ENCODE data around the gene PDE3A.

Gene PDE3A

DNA sequence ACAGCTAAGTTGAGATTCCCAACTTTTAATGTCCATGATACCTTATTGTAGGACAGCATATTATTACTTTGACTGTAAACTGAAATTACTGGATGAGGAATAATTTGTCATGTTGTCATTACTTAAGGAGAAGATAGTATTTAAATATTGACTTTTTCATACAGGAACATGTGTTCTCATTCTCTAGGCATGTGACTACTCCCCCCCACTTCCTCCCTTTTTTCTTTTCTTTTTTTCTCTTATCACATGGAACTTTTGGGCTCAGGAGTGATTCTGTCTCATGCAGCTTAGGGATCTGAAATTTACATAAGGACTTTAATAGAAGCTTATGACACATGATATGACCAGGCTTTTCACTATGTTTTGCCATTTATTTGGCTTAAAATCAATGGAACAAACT lies 199.1 kb downstream of the PDE3A start:
- H3K9me3 Mint-ChIP-seq, result no peaks in the 10 kb centered on the region
- no peak overlapping the region for H3K4me3 Mint-ChIP-seq
- H3K4me1 Mint-ChIP-seq, result no peaks in the 10 kb centered on the region
- H3K36me3 Mint-ChIP-seq, result no peaks in the 10 kb centered on the region
- DNase-seq (no peak), ATAC-seq (replicated peaks) (no peak)
- H3K27me3 Mint-ChIP-seq, result no peaks in the 10 kb centered on the region
- H3K27ac Mint-ChIP-seq, result no peak overlapping the region

DNA sequence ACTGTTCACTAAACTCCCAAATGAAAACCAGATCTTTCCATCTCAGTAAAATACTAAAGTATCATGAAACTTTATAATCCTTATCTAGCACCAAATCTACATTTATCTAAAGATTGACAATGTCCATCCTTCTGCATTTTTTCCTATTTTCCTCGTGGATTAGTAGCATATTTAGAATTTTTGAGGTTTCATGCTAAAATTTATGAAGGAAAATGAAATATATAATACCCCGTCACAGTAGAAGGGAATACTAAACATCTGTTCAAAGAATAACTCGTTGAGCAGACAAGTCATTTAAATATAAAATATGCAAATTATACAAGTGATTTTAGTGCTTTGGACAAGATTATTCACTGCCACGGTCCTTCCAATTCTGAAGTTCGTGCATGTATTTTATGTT lies 204.1 kb downstream of the PDE3A start:
- no peak overlapping the region for H3K27ac Mint-ChIP-seq
- H3K27me3 Mint-ChIP-seq, result no peaks in the 10 kb centered on the region
- DNase-seq, result no peak
- no peak overlapping the region for H3K4me3 Mint-ChIP-seq
- H3K4me1 Mint-ChIP-seq, result no peaks in the 10 kb centered on the region
- no peak for ATAC-seq (replicated peaks)
- peaks cover 0 to 5% of the 10 kb centered on the region in 2 donors for H3K9me3 Mint-ChIP-seq
- H3K36me3 Mint-ChIP-seq, result no peaks in the 10 kb centered on the region

DNA sequence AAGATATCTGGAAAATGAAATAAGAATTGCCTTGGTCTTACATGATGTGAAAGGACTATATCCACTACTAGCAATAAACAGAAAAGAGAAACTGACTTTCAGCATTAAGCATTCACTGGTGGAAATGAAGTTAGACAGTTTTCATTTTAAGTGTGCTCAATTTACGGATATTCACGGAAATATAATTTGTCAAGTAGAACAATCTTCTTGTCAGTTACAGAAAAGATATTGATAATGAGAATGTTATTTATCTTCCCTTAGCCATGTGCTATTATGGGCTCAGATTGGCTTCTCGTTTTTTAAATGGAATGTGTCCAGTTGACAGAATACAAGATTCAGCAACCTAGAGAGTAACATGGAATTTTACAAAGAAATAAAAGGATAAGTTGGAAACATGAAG lies 208.2 kb downstream of the PDE3A start:
- Mint-ChIP-seq H3K4me1 (no peaks in the 10 kb centered on the region), H3K27ac (no peak overlapping the region), H3K9me3 (peaks cover 0 to 5% of the 10 kb centered on the region in 2 donors), H3K27me3 (no peaks in the 10 kb centered on the region), H3K36me3 (no peaks in the 10 kb centered on the region), H3K4me3 (no peak overlapping the region)
- ATAC-seq (replicated peaks) (no peak), DNase-seq (no peak)

DNA sequence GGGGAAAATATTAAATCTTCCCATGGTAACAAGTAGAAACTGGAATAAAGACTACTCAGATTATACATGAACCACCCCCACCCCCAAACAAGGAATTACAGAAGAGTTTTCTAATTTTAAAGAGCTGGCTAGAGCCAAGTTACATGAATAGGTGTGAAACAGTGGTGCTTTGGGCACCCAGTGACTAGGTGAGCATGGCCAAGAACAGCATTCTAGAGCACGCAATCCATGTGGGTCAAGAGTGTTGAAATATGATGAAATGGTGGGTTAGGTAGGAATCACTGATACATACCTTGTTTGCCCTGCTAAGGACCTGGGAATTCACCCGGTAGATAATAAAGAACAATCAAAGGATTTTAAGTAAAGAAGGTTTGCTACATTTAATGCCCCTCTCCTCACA lies 208.7 kb downstream of the PDE3A start:
- no peak for DNase-seq
- Mint-ChIP-seq H3K4me3 (no peak overlapping the region), H3K27ac (no peak overlapping the region), H3K27me3 (no peaks in the 10 kb centered on the region), H3K36me3 (no peaks in the 10 kb centered on the region), H3K9me3 (peaks cover 0 to 5% of the 10 kb centered on the region in 2 donors), H3K4me1 (no peaks in the 10 kb centered on the region)
- ATAC-seq (replicated peaks), result no peak

DNA sequence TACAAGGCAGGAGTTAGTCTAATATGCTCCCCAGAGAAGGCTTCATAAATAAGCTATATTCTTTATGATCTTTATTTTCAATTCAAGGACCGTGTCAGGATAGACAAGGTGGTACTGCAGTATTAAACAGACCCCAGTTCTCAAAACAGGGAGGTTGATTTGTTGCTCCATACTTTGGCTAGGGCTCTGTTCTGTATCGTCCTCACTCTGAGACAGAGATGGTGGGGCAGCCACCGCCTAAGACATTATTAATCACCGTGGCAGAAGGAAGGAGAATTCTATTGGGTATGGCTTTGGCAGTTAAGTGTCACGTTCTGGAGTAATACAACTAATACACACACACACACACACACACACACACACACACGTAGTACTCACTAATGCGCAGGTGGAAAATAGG lies 209.8 kb downstream of the PDE3A start:
- Mint-ChIP-seq H3K27me3 (no peaks in the 10 kb centered on the region), H3K36me3 (no peaks in the 10 kb centered on the region), H3K4me1 (no peaks in the 10 kb centered on the region), H3K4me3 (no peak overlapping the region), H3K9me3 (peaks cover 0 to 5% of the 10 kb centered on the region in 2 donors), H3K27ac (no peak overlapping the region)
- DNase-seq (no peak), ATAC-seq (replicated peaks) (no peak)

DNA sequence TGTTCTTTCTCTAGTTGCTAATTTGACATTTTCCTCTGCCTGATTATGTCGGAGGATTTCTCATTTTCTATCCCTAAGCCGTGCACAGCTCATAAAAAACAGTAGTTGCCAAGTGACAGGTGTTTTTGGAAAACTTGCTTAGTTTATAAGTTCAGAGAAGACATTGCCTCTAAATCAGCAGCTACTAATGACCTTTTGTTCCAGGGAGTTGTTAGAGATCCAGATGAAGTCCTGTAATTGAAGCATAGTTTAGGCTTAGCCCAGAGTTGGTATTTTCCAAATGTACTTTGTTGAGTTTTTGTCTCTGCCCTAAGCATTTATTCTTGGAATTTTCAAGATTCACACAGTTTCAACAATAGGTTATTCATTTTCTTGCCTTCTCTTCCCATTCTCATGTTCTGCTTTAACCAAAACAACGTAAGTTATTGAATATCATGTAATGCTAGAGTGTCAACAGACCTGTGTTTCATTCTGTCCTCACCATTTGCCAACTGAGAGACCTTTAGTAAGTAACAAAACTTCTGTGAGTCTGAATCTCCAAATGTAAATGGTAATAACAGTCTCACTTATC lies 216.8 kb downstream of the PDE3A start:
- DNase-seq, result no peak
- no peak overlapping the region for H3K27ac Mint-ChIP-seq
- ATAC-seq (replicated peaks), result no peak
- no peaks in the 10 kb centered on the region for H3K36me3 Mint-ChIP-seq
- no peaks in the 10 kb centered on the region for H3K9me3 Mint-ChIP-seq
- no peaks in the 10 kb centered on the region for H3K27me3 Mint-ChIP-seq
- H3K4me1 Mint-ChIP-seq, result no peaks in the 10 kb centered on the region
- no peak overlapping the region for H3K4me3 Mint-ChIP-seq

DNA sequence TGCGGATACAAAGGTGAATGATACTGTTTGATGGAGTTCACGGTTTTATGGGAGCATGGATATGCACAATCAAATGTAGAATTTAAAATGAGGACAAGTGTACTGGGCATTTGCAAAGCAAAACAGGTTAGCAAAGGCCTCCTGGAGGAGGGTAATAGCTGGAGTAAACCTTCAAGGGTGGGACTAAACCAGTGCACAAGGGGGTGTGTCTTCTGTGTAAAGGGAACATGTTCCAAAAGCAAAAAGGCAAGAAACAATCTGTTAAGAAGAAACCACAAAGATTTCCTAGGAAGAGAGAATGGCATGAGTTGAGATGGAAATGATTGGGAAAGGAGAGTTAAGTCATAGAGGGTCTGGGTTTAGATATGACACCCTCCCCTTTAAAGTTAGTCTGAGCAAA lies 217.6 kb downstream of the PDE3A start:
- Mint-ChIP-seq H3K27me3 (no peaks in the 10 kb centered on the region), H3K36me3 (no peaks in the 10 kb centered on the region), H3K9me3 (no peaks in the 10 kb centered on the region), H3K27ac (no peak overlapping the region), H3K4me3 (no peak overlapping the region), H3K4me1 (no peaks in the 10 kb centered on the region)
- ATAC-seq (replicated peaks) (no peak), DNase-seq (no peak)

DNA sequence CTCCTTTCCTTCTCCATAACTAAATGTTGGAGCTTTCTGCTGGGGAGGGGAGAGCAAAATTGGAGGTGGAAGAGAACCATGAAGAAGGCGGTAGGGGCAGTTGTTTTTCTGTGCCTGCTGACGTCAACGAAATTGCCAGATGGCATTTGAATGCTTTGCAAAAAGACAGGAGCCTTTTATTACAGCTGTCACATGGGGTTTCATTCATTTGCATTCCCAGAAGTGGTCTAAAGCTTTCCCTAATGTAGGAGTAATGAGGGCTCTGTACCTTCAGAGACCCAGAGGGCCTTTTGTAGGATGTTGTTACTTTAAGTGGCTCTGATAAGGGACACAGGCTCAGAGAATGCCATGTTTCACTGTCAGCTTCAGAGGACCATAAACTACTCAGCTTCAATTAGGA lies 219.7 kb downstream of the PDE3A start:
- H3K9me3 Mint-ChIP-seq, result no peaks in the 10 kb centered on the region
- ATAC-seq (replicated peaks) (no peak), DNase-seq (no peak)
- no peaks in the 10 kb centered on the region for H3K36me3 Mint-ChIP-seq
- H3K4me3 Mint-ChIP-seq, result no peak overlapping the region
- H3K27ac Mint-ChIP-seq, result no peak overlapping the region
- no peaks in the 10 kb centered on the region for H3K27me3 Mint-ChIP-seq
- no peaks in the 10 kb centered on the region for H3K4me1 Mint-ChIP-seq

DNA sequence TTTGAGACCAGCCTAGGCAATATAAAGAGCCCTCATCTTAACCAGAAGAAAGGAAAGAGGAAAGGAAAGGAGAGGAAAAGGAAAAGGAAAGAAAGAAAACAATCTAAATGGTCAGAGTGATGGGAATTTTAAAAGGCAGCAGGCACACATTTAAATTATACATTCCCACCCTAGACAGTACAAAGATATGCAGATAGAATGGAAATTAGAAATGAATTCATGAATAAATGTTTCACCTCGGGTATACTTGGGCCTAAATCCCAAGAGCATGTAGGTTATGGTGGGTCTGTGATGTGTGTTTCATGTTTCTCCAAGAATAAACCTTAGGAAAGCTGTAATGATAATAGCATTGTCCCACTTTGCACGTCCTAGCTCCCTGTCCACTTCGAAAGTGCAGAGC lies 222.2 kb downstream of the PDE3A start:
- no peaks in the 10 kb centered on the region for H3K4me1 Mint-ChIP-seq
- no peak for ATAC-seq (replicated peaks)
- H3K9me3 Mint-ChIP-seq, result no peaks in the 10 kb centered on the region
- H3K4me3 Mint-ChIP-seq, result no peak overlapping the region
- no peak overlapping the region for H3K27ac Mint-ChIP-seq
- DNase-seq, result no peak
- no peaks in the 10 kb centered on the region for H3K27me3 Mint-ChIP-seq
- no peaks in the 10 kb centered on the region for H3K36me3 Mint-ChIP-seq

DNA sequence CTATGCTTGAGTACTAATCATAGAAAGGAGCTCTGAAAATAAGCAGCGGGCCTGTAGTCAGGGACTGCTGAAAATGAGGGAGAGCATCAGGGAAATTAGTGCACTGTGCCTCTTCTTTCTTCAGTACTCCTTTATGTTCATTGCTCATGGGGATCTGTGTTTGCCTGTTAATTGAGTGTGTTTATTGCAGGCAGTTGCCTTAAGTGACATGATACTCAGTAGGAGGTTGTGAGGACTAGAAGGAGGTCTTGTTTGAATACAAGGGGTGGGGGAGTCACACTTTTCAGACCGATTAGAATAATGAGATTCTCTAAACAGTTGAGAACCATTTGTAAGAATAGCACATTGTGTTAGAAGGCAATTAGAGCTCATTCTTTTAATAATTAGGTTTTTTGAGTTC lies 224.2 kb downstream of the PDE3A start:
- Mint-ChIP-seq H3K27ac (no peak overlapping the region), H3K9me3 (no peaks in the 10 kb centered on the region), H3K4me3 (no peak overlapping the region), H3K36me3 (no peaks in the 10 kb centered on the region), H3K4me1 (no peaks in the 10 kb centered on the region), H3K27me3 (no peaks in the 10 kb centered on the region)
- no peak for DNase-seq
- ATAC-seq (replicated peaks), result no peak

DNA sequence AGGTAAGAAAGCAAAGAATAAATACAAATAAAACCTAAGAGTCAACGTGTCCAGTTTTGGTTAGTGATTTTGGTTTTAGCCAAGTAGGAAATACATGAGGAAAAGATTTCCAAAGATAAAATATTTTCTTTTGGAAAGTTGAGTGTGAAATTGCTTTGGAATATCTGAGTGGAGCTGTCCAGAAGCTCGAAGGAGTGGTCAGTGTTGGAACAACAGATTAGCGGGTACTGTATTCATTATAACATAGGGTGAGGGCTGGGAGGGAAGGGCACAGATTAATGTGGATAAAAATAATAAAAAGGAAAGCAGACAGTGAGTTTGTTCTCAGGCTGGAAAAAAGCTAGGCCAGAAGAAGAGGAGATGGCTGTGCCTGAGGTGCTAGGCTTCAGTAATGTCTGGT lies 225.3 kb downstream of the PDE3A start:
- Mint-ChIP-seq H3K27me3 (no peaks in the 10 kb centered on the region), H3K4me3 (no peak overlapping the region), H3K9me3 (no peaks in the 10 kb centered on the region), H3K27ac (no peak overlapping the region), H3K4me1 (no peaks in the 10 kb centered on the region), H3K36me3 (no peaks in the 10 kb centered on the region)
- ATAC-seq (replicated peaks) (no peak), DNase-seq (no peak)

DNA sequence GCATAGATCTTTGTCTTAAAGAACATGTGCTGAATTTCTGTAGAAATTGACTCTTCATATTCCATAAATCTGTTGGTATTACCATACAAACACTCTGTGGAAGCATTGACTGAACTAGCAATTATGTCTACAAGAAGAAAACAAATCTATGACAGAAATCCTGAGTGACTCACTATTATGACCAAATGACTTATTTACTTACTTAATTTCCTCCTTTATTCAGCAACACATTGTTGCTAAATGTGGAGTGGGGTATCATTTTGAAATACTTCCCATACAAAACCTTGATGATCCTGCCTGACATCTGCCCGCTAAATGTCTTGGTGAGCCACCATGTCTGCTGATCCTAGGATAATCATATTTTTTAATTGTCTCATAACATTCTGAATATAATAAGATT lies 227.7 kb downstream of the PDE3A start:
- no peaks in the 10 kb centered on the region for H3K9me3 Mint-ChIP-seq
- no peak for DNase-seq
- no peak for ATAC-seq (replicated peaks)
- no peaks in the 10 kb centered on the region for H3K27me3 Mint-ChIP-seq
- no peak overlapping the region for H3K27ac Mint-ChIP-seq
- no peaks in the 10 kb centered on the region for H3K36me3 Mint-ChIP-seq
- no peaks in the 10 kb centered on the region for H3K4me1 Mint-ChIP-seq
- no peak overlapping the region for H3K4me3 Mint-ChIP-seq

DNA sequence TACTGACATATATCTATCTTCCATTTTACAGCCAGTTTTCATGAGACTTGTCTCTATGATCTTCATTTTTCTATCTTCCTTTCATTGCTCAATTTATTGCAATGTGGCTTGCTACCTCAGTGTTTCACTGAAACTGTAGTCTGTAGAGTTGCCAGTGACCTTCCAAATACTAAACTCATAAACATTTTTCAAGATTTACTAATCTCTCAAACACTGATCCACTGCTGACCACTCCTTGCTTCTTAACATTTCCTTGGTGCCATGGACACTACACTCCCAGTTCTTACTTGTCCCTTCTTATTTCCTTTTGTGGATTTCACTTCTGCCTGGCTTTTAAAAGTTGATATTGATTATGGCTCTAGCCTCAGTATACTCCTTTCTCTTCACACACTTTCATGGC lies 231.4 kb downstream of the PDE3A start:
- Mint-ChIP-seq H3K36me3 (no peaks in the 10 kb centered on the region), H3K4me3 (no peak overlapping the region), H3K9me3 (no peaks in the 10 kb centered on the region), H3K27me3 (no peaks in the 10 kb centered on the region), H3K4me1 (no peaks in the 10 kb centered on the region), H3K27ac (no peak overlapping the region)
- ATAC-seq (replicated peaks) (no peak), DNase-seq (no peak)

DNA sequence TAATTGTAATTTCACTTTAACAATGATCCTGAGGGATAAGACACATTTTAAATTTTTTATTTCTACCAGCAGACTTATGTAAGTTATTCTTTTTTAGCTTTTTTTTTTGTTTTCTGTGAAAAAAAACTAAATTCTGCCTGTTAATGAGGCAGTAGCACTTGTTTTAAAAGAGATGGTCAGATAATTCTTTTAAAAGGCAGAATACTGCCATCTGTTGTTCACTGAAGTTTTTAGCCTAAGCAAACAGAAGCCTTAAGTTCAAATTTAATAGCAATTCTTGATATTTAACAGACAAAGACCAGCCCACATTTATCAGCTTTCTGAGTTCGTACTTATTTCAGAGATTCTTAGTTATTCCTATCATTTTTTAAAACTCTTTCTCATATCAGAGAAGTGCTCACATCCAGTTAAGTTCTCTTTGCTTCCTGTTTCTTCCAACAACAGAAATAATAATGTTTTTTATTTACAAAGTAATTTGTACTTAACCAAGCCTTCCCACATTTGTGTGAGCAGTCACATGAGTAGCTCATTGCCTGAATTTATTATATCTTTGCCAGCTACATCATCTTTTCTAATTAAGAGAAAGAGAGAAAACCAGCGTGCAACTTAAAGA lies 233.4 kb downstream of the PDE3A start:
- no peaks in the 10 kb centered on the region for H3K27me3 Mint-ChIP-seq
- no peak overlapping the region for H3K27ac Mint-ChIP-seq
- H3K4me1 Mint-ChIP-seq, result no peaks in the 10 kb centered on the region
- no peak for ATAC-seq (replicated peaks)
- no peak overlapping the region for H3K4me3 Mint-ChIP-seq
- no peaks in the 10 kb centered on the region for H3K36me3 Mint-ChIP-seq
- no peaks in the 10 kb centered on the region for H3K9me3 Mint-ChIP-seq
- DNase-seq, result no peak

DNA sequence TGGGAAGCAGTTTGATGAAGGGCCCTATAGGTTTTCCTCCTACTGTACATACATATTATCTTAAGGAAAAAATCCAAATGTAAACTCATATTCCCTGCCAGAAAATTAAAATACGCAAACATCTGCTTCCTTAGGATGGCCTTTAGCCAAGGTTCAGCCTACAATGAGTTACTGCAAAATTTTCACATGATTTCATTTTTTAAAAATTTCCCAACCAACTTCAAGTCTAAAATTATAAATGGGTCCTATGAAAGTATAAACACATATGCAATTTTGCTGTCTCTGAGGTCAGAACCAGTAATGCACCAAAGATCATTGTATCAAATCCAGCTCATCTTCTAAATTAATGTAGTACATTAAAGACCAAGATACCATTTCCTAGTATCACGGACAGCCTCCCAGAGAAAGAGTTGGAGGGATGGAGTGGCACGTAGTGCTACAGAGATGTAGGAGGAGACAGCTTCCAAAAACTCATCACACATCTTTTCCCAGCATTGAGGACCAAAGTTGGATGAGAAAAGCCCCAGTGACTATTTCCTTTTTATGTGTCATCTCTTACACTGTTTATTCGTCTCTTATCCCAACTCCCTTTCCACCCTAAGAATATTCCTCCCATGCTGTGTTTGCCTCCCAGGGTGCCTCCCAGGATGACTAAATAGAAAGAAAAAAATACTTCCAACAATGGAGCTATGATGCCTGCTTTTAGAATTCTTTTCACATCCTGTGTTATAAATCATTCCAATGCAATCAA lies 234.5 kb downstream of the PDE3A start:
- Mint-ChIP-seq H3K27me3 (no peaks in the 10 kb centered on the region), H3K4me3 (no peak overlapping the region), H3K36me3 (no peaks in the 10 kb centered on the region), H3K27ac (no peak overlapping the region), H3K4me1 (no peaks in the 10 kb centered on the region), H3K9me3 (no peaks in the 10 kb centered on the region)
- ATAC-seq (replicated peaks) (no peak), DNase-seq (no peak)

Measured in stimulated activated naive B cell treated with anti-CD40 and anti-IgM and Interleukin-4, amounts not matched to agents 10 μg/mL and 1 μg/mL and 100 μg/mL, for 72 hours (primary cell).